Measurements from ENCODE around the gene RSL1D1.
"Not testable (repeated sequence)": the region's sequence is repeated elsewhere in the genome, so short reads cannot be mapped to it uniquely, and the experiment has no call there.

Gene RSL1D1

GRCh38 chr16:11843206-11843605 lies 8.1 kb downstream of the RSL1D1 start:
- DNase-seq: no peak

GRCh38 chr16:11841026-11841425 lies 10.3 kb downstream of the RSL1D1 start:
- DNase-seq: no peak

- no peak for DNase-seq
Observed at GRCh38 chr16:11836650-11837244, 14.6 kb downstream of the RSL1D1 start.

- DNase-seq: no peak
Observed at GRCh38 chr16:11835891-11836649, 15.3 kb downstream of the RSL1D1 start.

- no peak for DNase-seq
Observed at GRCh38 chr16:11835309-11835708, 16.0 kb downstream of the RSL1D1 start.

- no peak for DNase-seq
Observed at GRCh38 chr16:11833951-11834695, 17.2 kb downstream of the RSL1D1 start.

- no peak for DNase-seq
Observed at GRCh38 chr16:11828696-11829095, 22.6 kb downstream of the RSL1D1 start.

GRCh38 chr16:11825520-11826165 lies 25.7 kb downstream of the RSL1D1 start:
- not testable (repeated sequence) for DNase-seq

GRCh38 chr16:11824362-11824761 lies 27.0 kb downstream of the RSL1D1 start:
- no peak for DNase-seq

GRCh38 chr16:11823645-11824044 lies 27.7 kb downstream of the RSL1D1 start:
- DNase-seq: not testable (repeated sequence)

- DNase-seq: no peak
Observed at GRCh38 chr16:11819798-11820197, 31.5 kb downstream of the RSL1D1 start.

GRCh38 chr16:11818970-11819369 lies 32.4 kb downstream of the RSL1D1 start:
- DNase-seq: not testable (repeated sequence)

GRCh38 chr16:11816123-11816522 lies 35.2 kb downstream of the RSL1D1 start:
- no peak for DNase-seq

- not testable (repeated sequence) for DNase-seq
Observed at GRCh38 chr16:11814800-11815199, 36.5 kb downstream of the RSL1D1 start.

GRCh38 chr16:11806721-11807120 lies 44.6 kb downstream of the RSL1D1 start:
- DNase-seq: no peak

GRCh38 chr16:11805556-11805955 lies 45.8 kb downstream of the RSL1D1 start:
- DNase-seq: no peak

GRCh38 chr16:11801481-11802021 lies 49.8 kb downstream of the RSL1D1 start:
- no peak for DNase-seq

GRCh38 chr16:11800382-11800718 lies 51.0 kb downstream of the RSL1D1 start:
- DNase-seq: no peak

- DNase-seq: no peak
Observed at GRCh38 chr16:11799509-11800381, 51.6 kb downstream of the RSL1D1 start.

GRCh38 chr16:11799017-11799381 lies 52.3 kb downstream of the RSL1D1 start:
- no peak for DNase-seq

- DNase-seq: no peak
Observed at GRCh38 chr16:11797957-11798299, 53.4 kb downstream of the RSL1D1 start.

Measured in NCI-H1417 treated with DMSO at 0.1 percent for 48 hours (cell line).